Astrocyte (in vitro differentiated cells and primary cell): ENCODE data around the gene MPST.

Source experiments
- CTCF ChIP-seq: IDR thresholded peaks from 2 replicates; pipeline ENCODE4 v1.5.1; 2011; ENCODE audit warnings: low read depth, mild to moderate bottlenecking, inconsistent platforms, low read length, moderate library complexity; ENCODE audit not compliant: insufficient read depth
- EZH2 ChIP-seq: IDR thresholded peaks from 2 replicates; pipeline ENCODE4 v1.6.1; 2012; ENCODE audit warnings: mild to moderate bottlenecking, low read length, inconsistent platforms; ENCODE audit not compliant: insufficient read depth

- TF ChIP-seq CTCF (no peak), EZH2 (no peak)
These were observed 13.3 kb downstream of the MPST start for GRCh38 chr22:37032535-37033460.
